Uterus (tissue), 2 donors: Measurements from ENCODE around the gene SELP.
"Not testable (repeated sequence)": the region's sequence is repeated elsewhere in the genome, so short reads cannot be mapped to it uniquely, and the experiment has no call there.

Source experiments
- CTCF ChIP-seq, 4 experiments: fragments of 200-600 bp in 2 of 4; fragments of 450-650 bp in 2 of 4; sonication (generic) in 2 of 4; IDR thresholded peaks; one replicate each; pipeline ENCODE4 v1.5.1; 2016 to 2019; ENCODE audit warnings: antibody characterized with exemption in 4 of 4, mild to moderate bottlenecking in 2 of 4, moderate library complexity in 1 of 4
- POLR2A ChIP-seq, 2 donors: fragments of 450-650 bp; IDR thresholded peaks; one replicate each; pipeline ENCODE4 v1.6.1; 2016; ENCODE audit warnings: antibody characterized with exemption in 2 of 2, mild to moderate bottlenecking in 1 of 2, moderate library complexity in 1 of 2

DNA sequence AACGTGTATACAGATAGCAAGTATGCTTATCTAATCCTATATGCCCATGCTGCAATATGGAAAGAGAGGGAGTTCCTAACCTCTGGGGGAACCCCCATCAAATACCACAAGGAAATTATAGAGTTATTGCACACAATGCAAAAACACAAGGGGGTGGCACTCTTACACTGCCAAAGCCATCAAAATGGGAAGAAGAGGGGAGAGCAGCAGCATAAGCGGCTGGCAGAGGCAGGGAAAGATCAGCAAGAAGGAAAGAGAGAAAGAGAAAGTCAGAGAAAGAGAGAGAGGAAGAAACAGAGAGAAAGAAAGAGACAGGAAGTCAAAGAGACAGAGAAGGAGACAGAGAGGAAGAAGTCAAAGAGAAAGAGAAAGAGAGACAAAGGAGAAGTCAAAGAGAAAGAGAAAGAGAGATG, 37.3 kb upstream of the SELP start:
- not testable (repeated sequence) for TF ChIP-seq CTCF, POLR2A (IDR thresholded peaks at IDR 0.05)
